HL-60 (cell line): ENCODE measurements around the gene LRBA.

Experiments used
- DNase-seq, 2 experiments: peaks; one replicate each; pipeline ENCODE4 v3.0.0-alpha.2; 2010 to 2020; ENCODE audit warnings: low read depth in 1 of 2, low spot score in 1 of 2
- H3K27ac ChIP-seq: fragments of 250-450 bp; sonication (Bioruptor Pico); replicated peaks from 2 replicates; pipeline ENCODE4 v1.5.1; 2020; ENCODE audit warnings: mild to moderate bottlenecking, moderate library complexity
- H3K27me3 ChIP-seq: fragments of 250-450 bp; sonication (Bioruptor Pico); 2 replicates; pipeline ENCODE4 v1.5.1; 2021; ENCODE audit warnings: mild to moderate bottlenecking, moderate library complexity; ENCODE audit not compliant: insufficient read depth, poor library complexity, severe bottlenecking
- H3K4me3 ChIP-seq: replicated peaks from 2 replicates; pipeline ENCODE4 v1.5.1; 2011; ENCODE audit warnings: mild to moderate bottlenecking, control low read depth, low read length; ENCODE audit not compliant: insufficient read depth
- GABPA ChIP-seq: IDR thresholded peaks from 2 replicates; pipeline ENCODE4 v1.6.1; 2012; ENCODE audit warnings: low read depth
- POLR2AphosphoS5 ChIP-seq: IDR thresholded peaks from 2 replicates; pipeline ENCODE4 v1.6.1; 2012; ENCODE audit warnings: low read depth
- SPI1 ChIP-seq: IDR thresholded peaks from 2 replicates; pipeline ENCODE4 v1.6.1; 2012; ENCODE audit warnings: low read depth, mild to moderate bottlenecking, borderline replicate concordance
- TF ChIP-seq, protein P1 (sequence below): IDR thresholded peaks from 2 replicates; pipeline ENCODE4 v1.6.1; 2012; ENCODE audit warnings: low read depth; ENCODE audit not compliant: insufficient replicate concordance
- TF ChIP-seq, protein P2 (sequence below): IDR thresholded peaks from one replicate; pipeline ENCODE4 v1.5.1; 2011; ENCODE audit warnings: low read length, control low read depth, inconsistent platforms; ENCODE audit not compliant: insufficient read depth

The LRBA gene

DNA sequence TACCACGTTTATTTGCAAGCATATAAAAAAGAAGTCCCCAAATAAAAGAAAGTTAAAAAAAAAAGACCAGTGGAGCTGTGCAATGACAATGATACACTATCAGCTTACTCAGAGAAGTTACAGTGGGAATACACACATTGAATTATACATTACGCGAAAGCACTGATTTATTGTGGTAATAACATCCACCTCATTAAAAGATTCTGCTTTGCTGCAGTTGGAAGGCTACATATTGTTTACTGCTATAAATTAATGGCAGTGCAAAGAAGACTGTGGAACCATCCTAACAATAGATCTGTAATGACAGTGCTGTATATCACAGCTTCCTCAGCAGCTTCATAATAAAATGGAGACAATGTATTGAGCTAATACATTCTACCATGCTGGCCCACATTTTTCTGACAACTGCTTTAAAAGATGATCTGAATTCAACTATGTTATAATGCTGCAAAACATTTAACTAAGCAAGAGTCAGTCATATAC, 575.6 kb downstream of the LRBA start:
- no peak overlapping the region for H3K27ac ChIP-seq
- TF ChIP-seq SPI1 = no peak
- TF ChIP-seq, protein P1, sequence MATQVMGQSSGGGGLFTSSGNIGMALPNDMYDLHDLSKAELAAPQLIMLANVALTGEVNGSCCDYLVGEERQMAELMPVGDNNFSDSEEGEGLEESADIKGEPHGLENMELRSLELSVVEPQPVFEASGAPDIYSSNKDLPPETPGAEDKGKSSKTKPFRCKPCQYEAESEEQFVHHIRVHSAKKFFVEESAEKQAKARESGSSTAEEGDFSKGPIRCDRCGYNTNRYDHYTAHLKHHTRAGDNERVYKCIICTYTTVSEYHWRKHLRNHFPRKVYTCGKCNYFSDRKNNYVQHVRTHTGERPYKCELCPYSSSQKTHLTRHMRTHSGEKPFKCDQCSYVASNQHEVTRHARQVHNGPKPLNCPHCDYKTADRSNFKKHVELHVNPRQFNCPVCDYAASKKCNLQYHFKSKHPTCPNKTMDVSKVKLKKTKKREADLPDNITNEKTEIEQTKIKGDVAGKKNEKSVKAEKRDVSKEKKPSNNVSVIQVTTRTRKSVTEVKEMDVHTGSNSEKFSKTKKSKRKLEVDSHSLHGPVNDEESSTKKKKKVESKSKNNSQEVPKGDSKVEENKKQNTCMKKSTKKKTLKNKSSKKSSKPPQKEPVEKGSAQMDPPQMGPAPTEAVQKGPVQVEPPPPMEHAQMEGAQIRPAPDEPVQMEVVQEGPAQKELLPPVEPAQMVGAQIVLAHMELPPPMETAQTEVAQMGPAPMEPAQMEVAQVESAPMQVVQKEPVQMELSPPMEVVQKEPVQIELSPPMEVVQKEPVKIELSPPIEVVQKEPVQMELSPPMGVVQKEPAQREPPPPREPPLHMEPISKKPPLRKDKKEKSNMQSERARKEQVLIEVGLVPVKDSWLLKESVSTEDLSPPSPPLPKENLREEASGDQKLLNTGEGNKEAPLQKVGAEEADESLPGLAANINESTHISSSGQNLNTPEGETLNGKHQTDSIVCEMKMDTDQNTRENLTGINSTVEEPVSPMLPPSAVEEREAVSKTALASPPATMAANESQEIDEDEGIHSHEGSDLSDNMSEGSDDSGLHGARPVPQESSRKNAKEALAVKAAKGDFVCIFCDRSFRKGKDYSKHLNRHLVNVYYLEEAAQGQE = no peak
- TF ChIP-seq GABPA = no peak
- no peak for TF ChIP-seq POLR2AphosphoS5
- TF ChIP-seq, protein P2, sequence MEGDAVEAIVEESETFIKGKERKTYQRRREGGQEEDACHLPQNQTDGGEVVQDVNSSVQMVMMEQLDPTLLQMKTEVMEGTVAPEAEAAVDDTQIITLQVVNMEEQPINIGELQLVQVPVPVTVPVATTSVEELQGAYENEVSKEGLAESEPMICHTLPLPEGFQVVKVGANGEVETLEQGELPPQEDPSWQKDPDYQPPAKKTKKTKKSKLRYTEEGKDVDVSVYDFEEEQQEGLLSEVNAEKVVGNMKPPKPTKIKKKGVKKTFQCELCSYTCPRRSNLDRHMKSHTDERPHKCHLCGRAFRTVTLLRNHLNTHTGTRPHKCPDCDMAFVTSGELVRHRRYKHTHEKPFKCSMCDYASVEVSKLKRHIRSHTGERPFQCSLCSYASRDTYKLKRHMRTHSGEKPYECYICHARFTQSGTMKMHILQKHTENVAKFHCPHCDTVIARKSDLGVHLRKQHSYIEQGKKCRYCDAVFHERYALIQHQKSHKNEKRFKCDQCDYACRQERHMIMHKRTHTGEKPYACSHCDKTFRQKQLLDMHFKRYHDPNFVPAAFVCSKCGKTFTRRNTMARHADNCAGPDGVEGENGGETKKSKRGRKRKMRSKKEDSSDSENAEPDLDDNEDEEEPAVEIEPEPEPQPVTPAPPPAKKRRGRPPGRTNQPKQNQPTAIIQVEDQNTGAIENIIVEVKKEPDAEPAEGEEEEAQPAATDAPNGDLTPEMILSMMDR = no peak
- no peak overlapping the region for H3K4me3 ChIP-seq
- DNase-seq = no peak
- H3K27me3 ChIP-seq = no peaks in the 10 kb centered on the region

GRCh38 chr4:150436598-150437370, 578.3 kb downstream of the LRBA start:
- Histone ChIP-seq H3K27ac (no peak overlapping the region), H3K4me3 (no peak overlapping the region)
- no peak for DNase-seq

GRCh38 chr4:150431221-150431620, 583.9 kb downstream of the LRBA start:
- Histone ChIP-seq H3K27ac (no peak overlapping the region), H3K4me3 (no peak overlapping the region), H3K27me3 (no peaks in the 10 kb centered on the region)
- TF ChIP-seq, protein P1 = no peak
- TF ChIP-seq, protein P2 = no peak
- TF ChIP-seq SPI1 = no peak
- TF ChIP-seq GABPA = no peak
- TF ChIP-seq POLR2AphosphoS5 = no peak
- DNase-seq = no peak

More at GRCh38 chr4:150436598-150437370, 578.3 kb downstream of the LRBA start:
- TF ChIP-seq, protein P1 = no peak
- TF ChIP-seq, protein P2 = no peak
- TF ChIP-seq POLR2AphosphoS5 (no peak), GABPA (no peak), SPI1 (no peak)
- H3K27me3 ChIP-seq = no peaks in the 10 kb centered on the region
